Vagina (tissue), 2 donors: ENCODE results near the gene IL7R. TPM values are rescaled to one million over a fixed set of nuclear protein-coding genes. Genes with fewer than 3 reads are reported as not detected.
"Not testable (repeated sequence)": the region's sequence is repeated elsewhere in the genome, so short reads cannot be mapped to it uniquely, and the experiment has no call there.

Source experiments
- DNase-seq, 2 donors: peaks; one replicate each; pipeline ENCODE4 v3.0.0-alpha.2; 2017; ENCODE audit errors: extremely low spot score in 2 of 2
- H3K27ac ChIP-seq: fragments of 200-600 bp; sonication (generic); one replicate; pipeline ENCODE4 v1.5.1; 2019
- H3K27me3 ChIP-seq: fragments of 200-600 bp; sonication (generic); one replicate; pipeline ENCODE4 v1.5.1; 2019
- H3K36me3 ChIP-seq, 2 donors: fragments of 200-600 bp; sonication (generic); one replicate each; pipeline ENCODE4 v1.5.1; 2017 to 2019
- H3K4me1 ChIP-seq: fragments of 200-600 bp; sonication (generic); one replicate; pipeline ENCODE4 v1.5.1; 2019
- H3K4me3 ChIP-seq, 2 donors: fragments of 200-600 bp; sonication (generic); 1 replicate in 1 of 2; 2 replicates in 1 of 2; pipeline ENCODE4 v1.5.1; 2016 to 2019
- H3K9me3 ChIP-seq: fragments of 200-600 bp; sonication (generic); one replicate; pipeline ENCODE4 v1.5.1; 2019
- CTCF ChIP-seq, 3 experiments: fragments of 450-650 bp in 2 of 3; fragments of 200-600 bp in 1 of 3; sonication (generic) in 1 of 3; IDR thresholded peaks; one replicate each; pipeline ENCODE4 v1.5.1; 2017 to 2019; ENCODE audit warnings: antibody characterized with exemption in 3 of 3, mild to moderate bottlenecking in 2 of 3, moderate library complexity in 2 of 3
- POLR2A ChIP-seq, 2 donors: fragments of 450-650 bp; IDR thresholded peaks; one replicate each; pipeline ENCODE4 v1.6.1; 2017; ENCODE audit warnings: antibody characterized with exemption in 2 of 2, mild to moderate bottlenecking in 2 of 2, moderate library complexity in 2 of 2
- POLR2AphosphoS5 ChIP-seq, 2 donors: sonication (generic); formaldehyde crosslinking; IDR thresholded peaks; one replicate each; pipeline ENCODE4 v1.9.0; 2017; ENCODE audit warnings: antibody characterized with exemption in 2 of 2, mild to moderate bottlenecking in 2 of 2, low read depth in 1 of 2; ENCODE audit not compliant: insufficient read depth in 1 of 2
- intact Hi-C: fragments of 100-400 bp; cut with DNase I; formaldehyde crosslinking; loops from one replicate; pipeline ENCODE4 v1.15.1; 2023
- total RNA-seq: library from RNA; depleted of rRNA; stranded (reverse); fragments of >200 nt; gene quantifications from one replicate; pipeline ENCODE4 v1.2.3, GENCODE V29; 2016

IL7R gene
- total RNA-seq, 1 donor from 2014 or later, result 69.7 TPM

- no peaks in the 10 kb centered on the region for H3K36me3 ChIP-seq
- no peak overlapping the region for H3K4me3 ChIP-seq
- no peaks in the 10 kb centered on the region for H3K9me3 ChIP-seq
- no peak for DNase-seq
- no peak overlapping the region for H3K27ac ChIP-seq
- no peak for TF ChIP-seq POLR2A (IDR thresholded peaks at IDR 0.05)
- H3K4me1 ChIP-seq, result peaks cover 5% of the 10 kb centered on the region
- no peaks in the 10 kb centered on the region for H3K27me3 ChIP-seq
- intact Hi-C loops, result no loop called here
Observed at GRCh38 chr5:35887321-35888100, 30.8 kb downstream of the IL7R start.

GRCh38 chr5:35890021-35891020 lies 33.6 kb downstream of the IL7R start:
- H3K4me3 ChIP-seq, result no peak overlapping the region
- intact Hi-C loops, result no loop called here
- no peak overlapping the region for H3K27ac ChIP-seq
- no peaks in the 10 kb centered on the region for H3K9me3 ChIP-seq
- DNase-seq, result no peak
- no peak for TF ChIP-seq POLR2AphosphoS5 (IDR thresholded peaks at IDR 0.05; ENCODE audit: insufficient read depth in 1 of 2, low read depth in 1 of 2)
- TF ChIP-seq POLR2A (IDR thresholded peaks at IDR 0.05), result no peak
- TF ChIP-seq CTCF (IDR thresholded peaks at IDR 0.05), result no peak
- H3K4me1 ChIP-seq, result peaks cover 5% of the 10 kb centered on the region
- H3K27me3 ChIP-seq, result no peaks in the 10 kb centered on the region
- no peaks in the 10 kb centered on the region for H3K36me3 ChIP-seq

- H3K27ac ChIP-seq, DNase-seq, H3K9me3 ChIP-seq, H3K4me1 ChIP-seq, H3K4me3 ChIP-seq, H3K27me3 ChIP-seq, intact Hi-C loops, H3K36me3 ChIP-seq: not testable (repeated sequence)
Observed at GRCh38 chr5:35892799-35893198, 36.1 kb downstream of the IL7R start.

- Histone ChIP-seq H3K4me3 (no peak overlapping the region), H3K4me1 (peaks cover 5% of the 10 kb centered on the region), H3K9me3 (no peaks in the 10 kb centered on the region), H3K27ac (no peak overlapping the region), H3K36me3 (no peaks in the 10 kb centered on the region), H3K27me3 (no peaks in the 10 kb centered on the region)
- DNase-seq, result no peak
- intact Hi-C loops, result no loop called here
- TF ChIP-seq CTCF (IDR thresholded peaks at IDR 0.05), result no peak
- TF ChIP-seq POLR2A (IDR thresholded peaks at IDR 0.05), result no peak
- no peak for TF ChIP-seq POLR2AphosphoS5 (IDR thresholded peaks at IDR 0.05; ENCODE audit: insufficient read depth in 1 of 2, low read depth in 1 of 2)
Observed at GRCh38 chr5:35894131-35894530, 37.4 kb downstream of the IL7R start.

GRCh38 chr5:35898952-35899660 lies 42.4 kb downstream of the IL7R start:
- H3K9me3 ChIP-seq, result no peaks in the 10 kb centered on the region
- no peak overlapping the region for H3K27ac ChIP-seq
- H3K27me3 ChIP-seq, result no peaks in the 10 kb centered on the region
- no peak for DNase-seq
- intact Hi-C loops, result no loop called here
- H3K36me3 ChIP-seq, result no peaks in the 10 kb centered on the region
- H3K4me3 ChIP-seq, result no peak overlapping the region
- H3K4me1 ChIP-seq, result no peaks in the 10 kb centered on the region
- TF ChIP-seq POLR2AphosphoS5 (IDR thresholded peaks at IDR 0.05; ENCODE audit: insufficient read depth in 1 of 2, low read depth in 1 of 2), result no peak
- no peak for TF ChIP-seq POLR2A (IDR thresholded peaks at IDR 0.05)
- no peak for TF ChIP-seq CTCF (IDR thresholded peaks at IDR 0.05)
